Endothelial cell of umbilical vein (primary cell): Measurements from ENCODE around the gene ACP4.

ENCODE experiments used
- EZH2 ChIP-seq: IDR thresholded peaks from 2 replicates; pipeline ENCODE4 v1.6.1; 2012; ENCODE audit warnings: borderline replicate concordance, low read depth, mild to moderate bottlenecking, moderate library complexity, low read length, inconsistent platforms; ENCODE audit not compliant: severe bottlenecking
- GATA2 ChIP-seq: IDR thresholded peaks from 2 replicates; pipeline ENCODE4 v1.7.0; 2011; ENCODE audit warnings: low read depth, mild to moderate bottlenecking, moderate library complexity, mixed read lengths, low read length; ENCODE audit not compliant: insufficient read length, insufficient read depth
- JUN ChIP-seq: IDR thresholded peaks from 2 replicates; pipeline ENCODE4 v1.6.1; 2011; ENCODE audit warnings: borderline replicate concordance, low read depth; ENCODE audit not compliant: insufficient read length, insufficient read depth
- MYC ChIP-seq: IDR thresholded peaks from one replicate; pipeline ENCODE4 v1.6.1; 2011; ENCODE audit warnings: mild to moderate bottlenecking, low read depth, low read length
- POLR2A ChIP-seq: IDR thresholded peaks from 2 replicates; pipeline ENCODE4 v1.6.1; 2012; ENCODE audit warnings: low read depth, mild to moderate bottlenecking, control low read depth, low read length
- POLR2AphosphoS5 ChIP-seq: IDR thresholded peaks from 2 replicates; pipeline ENCODE4 v1.6.1; 2012; ENCODE audit warnings: low read depth, mild to moderate bottlenecking, control low read depth, low read length, moderate library complexity; ENCODE audit not compliant: insufficient read depth
- TF ChIP-seq, protein P1 (sequence below), 2 donors: IDR thresholded peaks; 1 replicate in 1 of 2; 2 replicates in 1 of 2; pipeline ENCODE4 v1.5.1; 2011; ENCODE audit warnings: low read length in 2 of 2, mild to moderate bottlenecking in 2 of 2, moderate library complexity in 2 of 2, control low read depth in 1 of 2, inconsistent platforms in 1 of 2, low read depth in 1 of 2; ENCODE audit not compliant: insufficient read depth in 1 of 2; ENCODE audit errors: extremely low read depth in 1 of 2
- TF ChIP-seq, protein P2 (sequence below): IDR thresholded peaks from 2 replicates; pipeline ENCODE4 v1.6.1; 2011; ENCODE audit not compliant: insufficient read depth, insufficient read length

GRCh38 chr19:50817941-50818858 is 28.0 kb downstream of the ACP4 start:
- TF ChIP-seq POLR2AphosphoS5 = no peak
- no peak for TF ChIP-seq POLR2A
- TF ChIP-seq EZH2 = no peak
- TF ChIP-seq, protein P1, sequence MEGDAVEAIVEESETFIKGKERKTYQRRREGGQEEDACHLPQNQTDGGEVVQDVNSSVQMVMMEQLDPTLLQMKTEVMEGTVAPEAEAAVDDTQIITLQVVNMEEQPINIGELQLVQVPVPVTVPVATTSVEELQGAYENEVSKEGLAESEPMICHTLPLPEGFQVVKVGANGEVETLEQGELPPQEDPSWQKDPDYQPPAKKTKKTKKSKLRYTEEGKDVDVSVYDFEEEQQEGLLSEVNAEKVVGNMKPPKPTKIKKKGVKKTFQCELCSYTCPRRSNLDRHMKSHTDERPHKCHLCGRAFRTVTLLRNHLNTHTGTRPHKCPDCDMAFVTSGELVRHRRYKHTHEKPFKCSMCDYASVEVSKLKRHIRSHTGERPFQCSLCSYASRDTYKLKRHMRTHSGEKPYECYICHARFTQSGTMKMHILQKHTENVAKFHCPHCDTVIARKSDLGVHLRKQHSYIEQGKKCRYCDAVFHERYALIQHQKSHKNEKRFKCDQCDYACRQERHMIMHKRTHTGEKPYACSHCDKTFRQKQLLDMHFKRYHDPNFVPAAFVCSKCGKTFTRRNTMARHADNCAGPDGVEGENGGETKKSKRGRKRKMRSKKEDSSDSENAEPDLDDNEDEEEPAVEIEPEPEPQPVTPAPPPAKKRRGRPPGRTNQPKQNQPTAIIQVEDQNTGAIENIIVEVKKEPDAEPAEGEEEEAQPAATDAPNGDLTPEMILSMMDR (IDR thresholded peaks at IDR 0.05; ENCODE audit: extremely low read depth in 1 of 2, insufficient read depth in 1 of 2, low read depth in 1 of 2, low read length in 2 of 2) = no peak
- TF ChIP-seq MYC = no peak
- no peak for TF ChIP-seq JUN
- no peak for TF ChIP-seq GATA2
- TF ChIP-seq, protein P2, sequence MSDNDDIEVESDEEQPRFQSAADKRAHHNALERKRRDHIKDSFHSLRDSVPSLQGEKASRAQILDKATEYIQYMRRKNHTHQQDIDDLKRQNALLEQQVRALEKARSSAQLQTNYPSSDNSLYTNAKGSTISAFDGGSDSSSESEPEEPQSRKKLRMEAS = no peak
